GM18498 (cell line): ENCODE results near the gene TTC28.
A peak's percentile ranks its signal among the peaks of the same experiment; 100 is the strongest.

Experiments
- ATAC-seq: cut with Tn5 transposase; IDR thresholded peaks from one replicate; pipeline ENCODE4 v1.9.1; 2021; ENCODE audit warnings: mild to moderate bottlenecking, moderate library complexity; ENCODE audit not compliant: unreplicated experiment

Gene TTC28

GRCh38 chr22:28031383-28031922 is 648.2 kb downstream of the TTC28 start:
- ATAC-seq = no peak

- ATAC-seq = no peak
Measured at GRCh38 chr22:28030473-28030872, 649.2 kb downstream of the TTC28 start.

- ATAC-seq = no peak
Measured at GRCh38 chr22:28029956-28030355, 649.7 kb downstream of the TTC28 start.

- ATAC-seq = no peak
Measured at GRCh38 chr22:28029201-28029948, 650.3 kb downstream of the TTC28 start.

- ATAC-seq = no peak
Measured at GRCh38 chr22:28027453-28028448, 651.9 kb downstream of the TTC28 start.

GRCh38 chr22:28025866-28026575 is 653.6 kb downstream of the TTC28 start:
- no peak for ATAC-seq

- no peak for ATAC-seq
Measured at GRCh38 chr22:28025333-28025732, 654.3 kb downstream of the TTC28 start.

- no peak for ATAC-seq
Measured at GRCh38 chr22:28024422-28024888, 655.2 kb downstream of the TTC28 start.

- no peak for ATAC-seq
Measured at GRCh38 chr22:28023774-28024173, 655.9 kb downstream of the TTC28 start.

- no peak for ATAC-seq
Measured at GRCh38 chr22:28023036-28023435, 656.6 kb downstream of the TTC28 start.

- no peak for ATAC-seq
Measured at GRCh38 chr22:28021998-28022660, 657.5 kb downstream of the TTC28 start.

- ATAC-seq = no peak
Measured at GRCh38 chr22:28021116-28021997, 658.3 kb downstream of the TTC28 start.

- ATAC-seq = peak; percentile 58
Measured at GRCh38 chr22:28019881-28020861, 659.5 kb downstream of the TTC28 start.

- ATAC-seq = no peak
Measured at GRCh38 chr22:28019360-28019759, 660.3 kb downstream of the TTC28 start.

GRCh38 chr22:28018461-28018927 is 661.1 kb downstream of the TTC28 start:
- ATAC-seq = no peak

- no peak for ATAC-seq
Measured at GRCh38 chr22:28017859-28018258, 661.8 kb downstream of the TTC28 start.

GRCh38 chr22:28017558-28017820 is 662.2 kb downstream of the TTC28 start:
- ATAC-seq = no peak
